PFSK-1 (cell line): Measurements from ENCODE around the gene PTPN21.

Source experiments
- FOXP2 ChIP-seq: optimal IDR thresholded peaks from 2 replicates; pipeline ENCODE3; 2011; ENCODE audit warnings: borderline replicate concordance, control low read depth, inconsistent platforms; ENCODE audit not compliant: insufficient read depth; ENCODE audit errors: extremely low read length, extremely low read depth
- POLR2AphosphoS5 ChIP-seq: IDR thresholded peaks from 2 replicates; pipeline ENCODE4 v1.6.1; 2012; ENCODE audit warnings: low read depth, mild to moderate bottlenecking, control low read depth, low read length, moderate library complexity
- REST ChIP-seq, 2 experiments: IDR thresholded peaks; 2 replicates each; pipeline versions ENCODE4 v1.6.1 to v1.8.0; 2011 to 2012; ENCODE audit warnings: low read depth in 2 of 2, low read length in 2 of 2, control low read depth in 1 of 2, inconsistent platforms in 1 of 2, mild to moderate bottlenecking in 1 of 2, moderate library complexity in 1 of 2; ENCODE audit not compliant: insufficient read depth in 1 of 2
- SIN3A ChIP-seq: IDR thresholded peaks from 2 replicates; pipeline ENCODE4 v1.6.1; 2012; ENCODE audit warnings: mild to moderate bottlenecking, low read length, moderate library complexity, borderline replicate concordance; ENCODE audit not compliant: insufficient read depth
- TAF1 ChIP-seq: IDR thresholded peaks from 2 replicates; pipeline ENCODE4 v1.6.1; 2012; ENCODE audit warnings: low read length, control low read depth, borderline replicate concordance; ENCODE audit not compliant: insufficient read depth

DNA sequence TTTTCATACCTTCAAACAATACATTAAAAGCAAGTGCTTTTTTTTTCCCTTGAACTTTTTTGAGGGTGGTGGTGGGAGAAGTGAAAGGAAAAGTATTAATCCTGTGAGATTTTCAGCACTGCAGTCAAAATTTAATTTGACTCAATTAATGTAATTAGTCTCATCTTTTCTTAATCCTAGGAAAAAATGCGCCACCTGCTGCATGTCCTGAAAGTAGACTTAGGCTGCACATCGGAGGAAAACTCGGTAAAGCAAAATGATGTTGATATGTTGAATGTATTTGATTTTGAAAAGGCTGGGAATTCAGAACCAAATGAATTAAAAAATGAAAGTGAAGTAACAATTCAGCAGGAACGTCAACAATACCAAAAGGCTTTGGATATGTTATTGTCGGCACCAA is 117.1 kb downstream of the PTPN21 start:
- TF ChIP-seq TAF1 (no peak), POLR2AphosphoS5 (no peak), REST (IDR thresholded peaks at IDR 0.05; ENCODE audit: insufficient read depth in 1 of 2, low read depth in 2 of 2, low read length in 2 of 2) (no peak), SIN3A (no peak), FOXP2 (no peak)
